EH (cell line): Measurements from ENCODE around the gene CCSAP.
"Not testable (repeated sequence)": the region's sequence is repeated elsewhere in the genome, so short reads cannot be mapped to it uniquely, and the experiment has no call there.

ENCODE experiments used
- DNase-seq: peaks from one replicate; pipeline ENCODE4 v3.0.0-alpha.2; 2015; ENCODE audit warnings: low read depth

CCSAP gene

GRCh38 chr1:229364207-229365065, 21.6 kb upstream of the CCSAP start:
- no peak for DNase-seq

DNA sequence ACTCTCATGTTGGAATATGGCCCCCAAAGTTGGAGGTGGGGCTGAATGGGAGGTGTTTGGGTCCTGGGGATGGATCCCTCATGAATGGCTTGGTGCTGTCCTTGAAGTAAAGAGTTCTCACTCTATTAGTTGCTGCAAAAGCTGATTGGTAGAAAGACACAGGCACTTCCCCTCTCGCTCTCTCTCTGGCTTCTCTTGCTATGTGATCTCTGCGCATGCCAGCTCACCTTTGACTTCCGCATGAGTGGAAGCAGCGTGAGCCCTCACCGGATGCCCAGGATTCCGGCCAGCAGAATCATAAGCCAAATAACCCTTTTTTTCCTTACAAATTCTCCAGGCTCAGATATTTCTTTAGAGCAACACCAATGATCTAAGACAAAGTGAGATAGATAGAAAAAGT, 20.9 kb upstream of the CCSAP start:
- DNase-seq: no peak

DNA sequence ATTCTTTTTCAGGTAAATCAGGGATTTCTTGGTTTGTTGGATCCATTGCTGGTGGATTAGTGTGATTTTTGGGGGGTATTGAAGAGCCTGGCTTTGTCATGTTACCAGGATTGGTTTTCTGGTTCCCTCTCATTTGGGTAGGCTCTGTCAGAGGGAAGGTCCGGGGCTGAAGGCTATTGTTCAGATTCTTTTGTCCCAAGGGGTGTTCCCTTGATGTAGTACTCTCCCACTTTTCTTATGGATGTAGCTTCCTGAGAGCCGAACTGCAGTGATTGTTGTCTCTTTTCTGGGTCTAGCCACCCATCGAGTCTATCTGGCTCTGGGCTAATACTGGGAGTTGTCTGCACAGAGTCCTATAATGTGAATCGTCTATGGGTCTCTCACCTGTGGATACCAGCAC, 17.6 kb upstream of the CCSAP start:
- DNase-seq: no peak

- DNase-seq: no peak
Observed at GRCh38 chr1:229355661-229356060, 12.8 kb upstream of the CCSAP start.

GRCh38 chr1:229354226-229354625, 11.4 kb upstream of the CCSAP start:
- DNase-seq: no peak

GRCh38 chr1:229352975-229353374, 10.1 kb upstream of the CCSAP start:
- no peak for DNase-seq

DNA sequence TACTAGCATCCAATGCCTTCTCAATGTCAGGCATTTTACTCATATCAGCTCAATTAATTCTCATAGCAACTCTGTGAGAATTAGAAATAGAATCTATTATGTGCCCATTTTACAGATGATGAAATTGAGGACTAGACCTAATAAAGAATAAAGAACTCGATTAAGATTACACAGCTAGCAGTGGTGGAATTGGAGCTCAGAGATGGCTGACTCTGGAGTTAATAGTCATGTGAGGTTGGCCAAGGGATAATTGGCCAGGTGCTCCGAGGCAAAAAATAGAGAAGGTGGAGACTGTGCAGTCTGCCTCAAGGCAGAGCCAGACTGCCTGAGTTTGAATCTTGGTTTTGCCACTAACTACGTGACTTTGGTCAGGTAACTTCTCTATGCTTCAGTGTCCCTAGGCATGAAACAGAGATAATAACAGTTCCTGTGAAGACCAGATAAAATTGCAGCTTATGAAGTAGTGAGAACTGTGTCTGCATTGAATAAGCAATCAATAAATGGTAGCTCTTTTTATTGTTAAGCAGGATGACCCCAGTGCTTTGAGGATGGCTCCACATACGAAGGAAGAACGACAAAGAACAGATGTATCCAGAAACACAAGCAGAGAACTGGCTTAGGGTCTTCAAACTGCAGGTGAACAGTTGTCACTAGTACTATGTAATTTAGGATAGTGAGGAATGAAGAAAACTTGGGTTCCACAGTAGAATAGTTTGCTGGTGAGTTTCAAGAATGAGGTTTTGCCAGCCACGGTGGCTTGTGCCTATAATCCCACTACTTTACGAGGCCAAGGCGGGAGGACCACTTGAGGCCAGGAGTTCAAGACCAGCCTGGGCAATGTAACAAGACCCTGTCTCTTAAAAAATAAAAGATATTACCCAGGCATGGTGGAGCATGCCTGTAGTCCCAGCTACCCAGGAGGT, 6.9 kb upstream of the CCSAP start:
- DNase-seq: no peak

DNA sequence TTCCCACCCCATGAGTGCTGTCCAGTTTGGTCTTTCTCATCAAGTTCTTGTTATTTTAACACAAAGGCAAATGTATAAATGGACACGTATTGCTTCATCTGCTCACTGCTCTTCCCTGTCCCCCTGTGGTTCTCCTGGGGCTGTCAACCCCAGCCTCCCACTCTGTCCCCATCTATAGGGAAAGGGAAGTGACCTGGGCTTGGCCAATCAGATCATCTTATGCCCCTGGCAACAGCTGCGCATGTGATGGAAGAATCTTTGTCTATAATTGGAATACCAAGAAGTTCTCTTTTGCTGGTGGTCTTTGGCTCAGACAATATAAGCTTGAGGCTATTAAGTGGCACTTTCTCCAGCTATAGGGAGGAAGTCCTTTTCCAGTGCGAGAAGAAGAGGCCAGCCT, 4.7 kb upstream of the CCSAP start:
- DNase-seq: no peak

DNA sequence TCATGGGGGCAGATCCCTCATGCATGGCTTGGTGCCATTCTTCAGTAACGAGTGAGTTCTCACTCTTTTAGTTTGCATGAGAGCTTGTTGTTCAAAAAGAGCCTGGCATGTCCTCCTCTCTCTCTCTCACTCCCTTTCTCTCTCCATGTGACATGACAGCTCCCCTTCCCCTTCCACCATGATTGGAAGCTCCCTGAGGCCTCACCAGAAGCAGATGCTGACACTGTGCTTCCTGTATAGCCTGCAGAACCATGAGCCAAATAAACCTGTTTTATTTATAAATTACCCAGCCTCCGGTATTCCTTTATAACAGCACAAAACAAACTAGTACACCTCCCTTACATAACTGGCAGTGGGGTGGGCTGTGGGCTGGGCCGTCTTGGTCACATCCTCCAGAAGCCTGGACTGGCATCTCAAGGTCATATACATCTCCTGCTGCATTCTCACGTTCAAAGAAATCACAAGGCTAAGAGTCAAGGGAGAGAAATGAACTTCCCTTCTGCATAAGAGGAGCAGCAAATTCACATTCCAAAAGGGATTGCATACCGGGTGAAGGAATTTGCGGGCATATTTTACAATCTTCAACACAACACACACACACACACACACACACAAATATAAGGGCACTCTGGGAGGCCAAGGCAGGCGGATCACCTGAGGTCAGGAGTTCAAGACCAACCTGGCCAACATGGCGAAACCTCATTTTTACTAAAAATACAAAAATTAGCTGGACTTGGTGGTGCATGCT, 2.3 kb upstream of the CCSAP start:
- DNase-seq: peak; percentile 75

- no peak for DNase-seq
Observed at GRCh38 chr1:229344139-229344538, 1.3 kb upstream of the CCSAP start.

- peak; percentile 78 for DNase-seq
Observed at GRCh38 chr1:229341774-229342655, 832 bp downstream of the CCSAP start.

DNA sequence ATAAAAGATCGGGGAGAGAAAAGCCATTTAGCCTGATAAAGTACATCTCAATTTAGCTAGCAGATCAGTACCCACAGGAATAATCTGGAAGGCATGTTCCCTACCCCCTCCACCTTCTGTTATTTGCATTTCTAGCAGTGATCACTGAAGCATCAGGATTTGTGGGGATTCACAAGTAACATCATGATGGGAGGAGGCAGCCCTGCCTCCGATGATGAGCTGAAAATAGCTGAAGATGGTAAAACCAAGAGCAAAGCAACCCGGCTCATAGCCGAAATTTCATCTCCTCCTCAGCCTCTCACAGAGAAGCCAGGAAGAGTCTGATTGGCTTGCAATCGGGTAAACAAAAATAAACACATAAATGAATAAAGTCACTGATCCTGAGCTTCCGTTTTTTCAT, 2.4 kb downstream of the CCSAP start:
- no peak for DNase-seq

GRCh38 chr1:229339520-229339919, 3.3 kb downstream of the CCSAP start:
- DNase-seq: no peak

- no peak for DNase-seq
Observed at GRCh38 chr1:229339086-229339485, 3.8 kb downstream of the CCSAP start.

DNA sequence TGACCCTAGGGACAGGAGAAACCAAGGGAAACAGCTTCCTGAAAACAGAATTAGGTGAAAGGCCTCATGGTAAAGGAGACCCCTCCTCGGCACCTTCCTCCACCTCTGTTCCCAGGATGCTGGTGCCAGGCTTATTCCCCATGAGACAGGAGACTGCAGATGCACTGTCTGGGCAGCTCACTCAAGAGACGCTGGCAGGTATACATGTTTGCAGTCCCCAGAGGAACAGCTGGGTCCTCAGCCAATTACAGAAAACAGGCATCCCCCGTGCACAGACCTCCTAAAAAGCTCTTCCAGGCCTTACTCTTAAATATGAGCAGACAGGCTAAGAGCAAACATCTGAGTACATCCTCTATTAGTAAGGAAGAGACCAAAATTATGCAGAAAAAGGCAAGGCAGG, 6.5 kb downstream of the CCSAP start:
- no peak for DNase-seq

GRCh38 chr1:229334716-229335115, 8.1 kb downstream of the CCSAP start:
- DNase-seq: no peak

DNA sequence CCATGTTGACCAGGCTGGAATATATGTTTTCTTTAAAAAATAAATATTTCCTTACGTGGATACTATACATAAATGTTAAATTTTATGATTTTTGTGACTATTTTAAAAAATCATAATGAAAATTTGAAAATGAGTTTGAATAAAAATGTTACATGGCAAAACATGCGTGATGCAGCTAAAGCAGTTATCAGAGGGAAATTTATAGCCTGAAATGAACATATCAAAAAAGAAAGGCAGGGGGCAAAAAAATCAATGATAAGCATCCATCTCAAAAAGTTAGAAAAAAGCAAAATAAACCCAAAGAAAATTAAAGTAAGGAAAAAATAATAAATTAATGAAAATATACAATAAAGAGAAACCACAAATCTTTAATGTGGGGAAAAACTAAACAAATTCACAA, 8.6 kb downstream of the CCSAP start:
- DNase-seq: no peak

GRCh38 chr1:229328598-229329362, 14.1 kb downstream of the CCSAP start:
- no peak for DNase-seq

DNA sequence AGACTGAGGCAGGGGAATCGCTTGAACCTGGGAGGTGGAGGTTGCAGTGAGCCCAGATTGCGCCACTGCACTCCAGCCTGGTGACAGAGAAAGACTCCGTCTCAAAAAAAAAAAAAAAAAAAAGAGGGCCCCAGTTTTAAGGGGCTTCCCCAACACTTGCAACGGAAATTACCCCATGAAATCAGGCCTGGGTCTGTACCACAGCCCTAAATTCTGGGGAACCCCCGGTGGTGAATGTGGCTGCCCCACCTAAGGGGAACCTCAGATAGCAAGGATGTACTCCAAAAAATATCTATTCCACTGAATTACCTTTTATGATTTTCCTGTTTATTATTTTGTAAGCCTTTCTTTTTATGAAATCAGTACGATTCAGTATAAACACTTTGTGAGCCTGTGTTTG, 15.1 kb downstream of the CCSAP start:
- not testable (repeated sequence) for DNase-seq

GRCh38 chr1:229326601-229327000, 16.2 kb downstream of the CCSAP start:
- DNase-seq: no peak
